SK-N-SH (cell line): ENCODE results near the gene AMT. TPM values are rescaled to one million over a fixed set of nuclear protein-coding genes. Genes with fewer than 3 reads are reported as not detected.
A peak's percentile ranks its signal among the peaks of the same experiment; 100 is the strongest.

ENCODE experiments used
- CTCF ChIA-PET: fragments of 300-600, 350-600 bp; formaldehyde crosslinking; extraction: SDS; loops from one replicate; lab custom pipeline; 2021; lab: Yijun Ruan, JAX
- POLR2A ChIA-PET: fragments of 350-600 bp; sonication (Branson Sonifier 250); formaldehyde crosslinking; extraction: SDS; loops from one replicate; lab custom pipeline; 2020; ENCODE audit warnings: antibody characterized with exemption, inconsistent platforms; lab: Yijun Ruan, JAX
- DNase-seq: peaks from one replicate; pipeline ENCODE4 v3.0.0; 2012
- H2AFZ ChIP-seq: fragments of 200-600 bp; sonication (generic); 2 replicates; pipeline ENCODE4 v1.8.1; 2016; ENCODE audit warnings: antibody characterized with exemption, mild to moderate bottlenecking, low read depth
- H3F3A ChIP-seq: fragments of 200-600 bp; sonication (generic); replicated peaks from 2 replicates; pipeline ENCODE3; 2016; ENCODE audit warnings: antibody characterized with exemption, mild to moderate bottlenecking; ENCODE audit not compliant: insufficient read depth
- H3K27ac ChIP-seq, 2 experiments: fragments of 200-500 bp in 1 of 2; fragments of 200-600 bp in 1 of 2; sonication (Bioruptor generic) in 1 of 2; sonication (generic), shearing (Covaris generic) in 1 of 2; 2 replicates each; pipeline versions ENCODE4 v1.5.1 to v1.6.1; 2014 to 2016; ENCODE audit warnings: low read depth in 2 of 2, inconsistent platforms in 1 of 2, low read length in 1 of 2, mild to moderate bottlenecking in 1 of 2, mixed read lengths in 1 of 2
- H3K27me3 ChIP-seq: fragments of 200-600 bp; sonication (generic), shearing (Covaris generic); 2 replicates; pipeline ENCODE4 v1.6.1; 2016; ENCODE audit warnings: mixed run types; ENCODE audit not compliant: insufficient read depth
- H3K36me3 ChIP-seq, 2 experiments: fragments of 200-500 bp in 1 of 2; fragments of 200-600 bp in 1 of 2; sonication (Bioruptor generic) in 1 of 2; sonication (generic) in 1 of 2; replicated peaks in 1 of 2; 2 replicates each; pipeline versions ENCODE3 to v1.5.1; 2014 to 2016; ENCODE audit warnings: low read length in 1 of 2, mild to moderate bottlenecking in 1 of 2; ENCODE audit not compliant: insufficient read depth in 2 of 2, control insufficient read depth in 1 of 2
- H3K4me1 ChIP-seq, 2 experiments: fragments of 200-500 bp in 1 of 2; fragments of 200-600 bp in 1 of 2; sonication (Bioruptor generic) in 1 of 2; sonication (generic), shearing (Covaris generic) in 1 of 2; 2 replicates each; pipeline versions ENCODE4 v1.5.1 to v1.6.1; 2014 to 2016; ENCODE audit warnings: low read depth in 1 of 2, low read length in 1 of 2, mixed run types in 1 of 2; ENCODE audit not compliant: insufficient read depth in 2 of 2, control insufficient read depth in 1 of 2
- H3K4me2 ChIP-seq: fragments of 200-600 bp; sonication (generic), shearing (Covaris generic); 2 replicates; pipeline ENCODE4 v1.6.1; 2017; ENCODE audit warnings: mixed run types
- H3K4me3 ChIP-seq, 2 experiments: fragments of 200-500 bp in 1 of 2; fragments of 200-600 bp in 1 of 2; sonication (Bioruptor generic) in 1 of 2; sonication (generic), shearing (Covaris generic) in 1 of 2; 2 replicates each; pipeline versions ENCODE4 v1.5.1 to v1.8.1; 2014 to 2016; ENCODE audit warnings: low read depth in 2 of 2, inconsistent platforms in 1 of 2, low read length in 1 of 2, mild to moderate bottlenecking in 1 of 2, mixed read lengths in 1 of 2, moderate library complexity in 1 of 2
- H3K79me2 ChIP-seq: fragments of 200-600 bp; sonication (generic); 2 replicates; pipeline ENCODE4 v1.8.1; 2017; ENCODE audit warnings: mild to moderate bottlenecking; ENCODE audit not compliant: insufficient read depth
- H3K9ac ChIP-seq: fragments of 200-600 bp; sonication (generic); 2 replicates; pipeline ENCODE4 v1.6.1; 2017; ENCODE audit warnings: mixed run types
- H3K9me2 ChIP-seq: fragments of 200-600 bp; sonication (generic); 2 replicates; pipeline ENCODE4 v1.6.1; 2017; ENCODE audit warnings: mixed run types
- H3K9me3 ChIP-seq: fragments of 200-600 bp; sonication (generic); 2 replicates; pipeline ENCODE4 v1.6.1; 2017; ENCODE audit warnings: mixed run types, mild to moderate bottlenecking, moderate library complexity
- H4K20me1 ChIP-seq: fragments of 200-600 bp; sonication (generic); 2 replicates; pipeline ENCODE4 v1.6.1; 2017; ENCODE audit warnings: mild to moderate bottlenecking, mixed run types; ENCODE audit not compliant: insufficient read depth
- EP300 ChIP-seq, 2 experiments: IDR thresholded peaks; 2 replicates each; pipeline versions ENCODE4 v1.4.0 to v1.6.1; 2012; ENCODE audit warnings: borderline replicate concordance in 1 of 2, low read depth in 1 of 2, low read length in 1 of 2
- FOSL2 ChIP-seq: IDR thresholded peaks from 2 replicates; pipeline ENCODE4 v1.4.0; 2012; ENCODE audit warnings: low read depth, mild to moderate bottlenecking, moderate library complexity, borderline replicate concordance
- GABPA ChIP-seq: IDR thresholded peaks from 2 replicates; pipeline ENCODE4 v1.4.0; 2012; ENCODE audit warnings: low read depth, mild to moderate bottlenecking
- GATA2 ChIP-seq: sonication (generic); formaldehyde crosslinking; IDR thresholded peaks from 2 replicates; pipeline ENCODE4 v1.5.0; 2020; ENCODE audit warnings: mild to moderate bottlenecking, missing genetic modification reagents
- MXI1 ChIP-seq: IDR thresholded peaks from 2 replicates; pipeline ENCODE4 v1.6.1; 2012; ENCODE audit warnings: mild to moderate bottlenecking, low read depth, low read length, improper control_type of control experiment
- RAD21 ChIP-seq: IDR thresholded peaks from 2 replicates; pipeline ENCODE4 v1.6.1; 2012; ENCODE audit warnings: mild to moderate bottlenecking, low read length
- RFX5 ChIP-seq: IDR thresholded peaks from 2 replicates; pipeline ENCODE4 v1.6.1; 2012; ENCODE audit warnings: mild to moderate bottlenecking, improper control_type of control experiment, low read length
- SIN3A ChIP-seq: IDR thresholded peaks from 2 replicates; pipeline ENCODE4 v1.6.1; 2012; ENCODE audit warnings: low read depth, mild to moderate bottlenecking, low read length, moderate library complexity, borderline replicate concordance
- SMC3 ChIP-seq: IDR thresholded peaks from 2 replicates; pipeline ENCODE4 v1.6.1; 2012; ENCODE audit warnings: low read depth, low read length, improper control_type of control experiment
- TAF1 ChIP-seq: IDR thresholded peaks from 2 replicates; pipeline ENCODE4 v1.6.1; 2012; ENCODE audit warnings: low read depth, mild to moderate bottlenecking, low read length, moderate library complexity, borderline replicate concordance
- TCF12 ChIP-seq: IDR thresholded peaks from 2 replicates; pipeline ENCODE4 v1.4.0; 2012
- TEAD4 ChIP-seq: IDR thresholded peaks from 2 replicates; pipeline ENCODE4 v1.4.0; 2012; ENCODE audit warnings: mild to moderate bottlenecking, borderline replicate concordance; ENCODE audit not compliant: insufficient read depth
- YY1 ChIP-seq: IDR thresholded peaks from 2 replicates; pipeline ENCODE4 v1.4.0; 2012; ENCODE audit warnings: low read depth, mild to moderate bottlenecking
- WGBS: methylation state at CpG from one replicate; pipeline ENCODE4 v1.1.6; 2017; ENCODE audit warnings: low lambda C conversion rate; 5-methylcytosine and 5-hydroxymethylcytosine counted together
- polyA plus RNA-seq, 3 experiments: library from polyadenylated mRNA; depleted of rRNA; stranded (reverse); fragments of >200 nt; gene quantifications; 2 replicates each; pipeline ENCODE4 v1.2.3, GENCODE V29; 2012
- TF ChIP-seq, protein P1 (sequence below): IDR thresholded peaks from 2 replicates; pipeline ENCODE4 v1.4.0; 2012; ENCODE audit warnings: low read depth, borderline replicate concordance
- TF ChIP-seq, protein P2 (sequence below): IDR thresholded peaks from 2 replicates; pipeline ENCODE4 v1.4.0; 2012; ENCODE audit warnings: low read depth, borderline replicate concordance
- TF ChIP-seq, protein P3 (sequence below): fragments of 150-350 bp; IDR thresholded peaks from 2 replicates; pipeline ENCODE4 v1.6.1; 2017; ENCODE audit warnings: antibody characterized with exemption, low read length, low read depth, borderline replicate concordance
- TF ChIP-seq, protein P4 (sequence below): fragments of 150-350 bp; IDR thresholded peaks from 2 replicates; pipeline ENCODE4 v1.6.1; 2016; ENCODE audit warnings: mild to moderate bottlenecking, low read depth, low read length
- TF ChIP-seq, protein P5 (sequence below): fragments of 200-600 bp; sonication (generic); IDR thresholded peaks from 2 replicates; pipeline ENCODE4 v1.6.1; 2017; ENCODE audit warnings: antibody characterized with exemption, mild to moderate bottlenecking, moderate library complexity
- TF ChIP-seq, protein P6 (sequence below): IDR thresholded peaks from 2 replicates; pipeline ENCODE4; 2012

AMT gene
- polyA plus RNA-seq, 1 of the 3 experiments (the other 2 are of a cell fraction): 17.6 TPM

DNA sequence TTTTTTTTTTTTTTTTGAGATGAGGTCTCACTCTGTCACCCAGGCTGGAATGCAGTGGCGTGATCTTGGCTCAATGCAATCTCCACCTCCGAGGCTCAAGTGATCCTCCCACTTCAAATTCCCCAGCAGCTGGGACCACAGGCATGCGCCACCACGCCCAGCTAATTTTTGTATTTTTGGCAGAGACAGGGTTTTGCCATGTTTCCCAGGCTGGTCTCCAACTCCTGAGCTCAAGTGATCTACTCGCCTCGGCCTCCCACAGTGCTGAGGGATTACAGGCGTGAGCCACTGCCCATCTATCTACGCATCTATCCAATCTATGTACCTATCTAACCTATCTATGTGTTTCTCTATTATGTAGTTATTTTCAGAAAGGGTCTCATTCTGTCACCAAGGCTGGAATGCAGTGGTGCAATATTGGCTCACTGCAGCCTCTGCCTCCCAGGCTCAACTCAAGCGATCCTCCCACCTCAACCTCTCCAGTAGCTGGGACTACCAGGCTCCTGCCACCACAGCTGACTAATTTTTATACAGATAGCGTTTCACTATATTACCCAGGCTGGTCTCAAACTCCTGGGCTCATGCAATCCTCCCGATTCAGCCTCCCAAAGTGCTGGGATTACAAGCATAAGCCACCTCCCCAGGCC, 43.9 kb downstream of the AMT start:
- H2AFZ ChIP-seq: no peak overlapping the region
- DNase-seq: no peak
- H3K4me2 ChIP-seq: no peak overlapping the region
- WGBS: 83% methylated on average over 11 of the region's 11 CpGs
- peaks cover 100% of the 10 kb centered on the region for H4K20me1 ChIP-seq
- H3F3A ChIP-seq: peaks cover 27% of the 10 kb centered on the region
- H3K9me2 ChIP-seq: no peaks in the 10 kb centered on the region
- ChIA-PET POLR2A (no interaction called here), CTCF (interaction anchor here (1.5 kb wide), 1 partner anchor 71 kb away, joined by 4 read pairs; no protein-coding TSS in a partner anchor)
- H3K4me3 ChIP-seq: no peak overlapping the region
- H3K27ac ChIP-seq: peak overlapping the region in 1 of 2 experiments; percentile 31; a peak in 2 of 4 replicates
- no peaks in the 10 kb centered on the region for H3K27me3 ChIP-seq
- H3K9me3 ChIP-seq: no peaks in the 10 kb centered on the region
- TF ChIP-seq, protein P1, sequence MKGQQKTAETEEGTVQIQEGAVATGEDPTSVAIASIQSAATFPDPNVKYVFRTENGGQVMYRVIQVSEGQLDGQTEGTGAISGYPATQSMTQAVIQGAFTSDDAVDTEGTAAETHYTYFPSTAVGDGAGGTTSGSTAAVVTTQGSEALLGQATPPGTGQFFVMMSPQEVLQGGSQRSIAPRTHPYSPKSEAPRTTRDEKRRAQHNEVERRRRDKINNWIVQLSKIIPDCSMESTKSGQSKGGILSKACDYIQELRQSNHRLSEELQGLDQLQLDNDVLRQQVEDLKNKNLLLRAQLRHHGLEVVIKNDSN: no peak
- TF ChIP-seq, protein P2, sequence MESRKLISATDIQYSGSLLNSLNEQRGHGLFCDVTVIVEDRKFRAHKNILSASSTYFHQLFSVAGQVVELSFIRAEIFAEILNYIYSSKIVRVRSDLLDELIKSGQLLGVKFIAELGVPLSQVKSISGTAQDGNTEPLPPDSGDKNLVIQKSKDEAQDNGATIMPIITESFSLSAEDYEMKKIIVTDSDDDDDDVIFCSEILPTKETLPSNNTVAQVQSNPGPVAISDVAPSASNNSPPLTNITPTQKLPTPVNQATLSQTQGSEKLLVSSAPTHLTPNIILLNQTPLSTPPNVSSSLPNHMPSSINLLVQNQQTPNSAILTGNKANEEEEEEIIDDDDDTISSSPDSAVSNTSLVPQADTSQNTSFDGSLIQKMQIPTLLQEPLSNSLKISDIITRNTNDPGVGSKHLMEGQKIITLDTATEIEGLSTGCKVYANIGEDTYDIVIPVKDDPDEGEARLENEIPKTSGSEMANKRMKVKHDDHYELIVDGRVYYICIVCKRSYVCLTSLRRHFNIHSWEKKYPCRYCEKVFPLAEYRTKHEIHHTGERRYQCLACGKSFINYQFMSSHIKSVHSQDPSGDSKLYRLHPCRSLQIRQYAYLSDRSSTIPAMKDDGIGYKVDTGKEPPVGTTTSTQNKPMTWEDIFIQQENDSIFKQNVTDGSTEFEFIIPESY: no peak
- TF ChIP-seq GATA2: no peak
- TF ChIP-seq MXI1: no peak
- TF ChIP-seq FOSL2: no peak
- TF ChIP-seq, protein P3, sequence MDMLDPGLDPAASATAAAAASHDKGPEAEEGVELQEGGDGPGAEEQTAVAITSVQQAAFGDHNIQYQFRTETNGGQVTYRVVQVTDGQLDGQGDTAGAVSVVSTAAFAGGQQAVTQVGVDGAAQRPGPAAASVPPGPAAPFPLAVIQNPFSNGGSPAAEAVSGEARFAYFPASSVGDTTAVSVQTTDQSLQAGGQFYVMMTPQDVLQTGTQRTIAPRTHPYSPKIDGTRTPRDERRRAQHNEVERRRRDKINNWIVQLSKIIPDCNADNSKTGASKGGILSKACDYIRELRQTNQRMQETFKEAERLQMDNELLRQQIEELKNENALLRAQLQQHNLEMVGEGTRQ: no peak
- no peak for TF ChIP-seq TCF12
- TF ChIP-seq SMC3: no peak
- no peak for TF ChIP-seq TEAD4
- no peak for TF ChIP-seq YY1
- no peak for TF ChIP-seq GABPA
- TF ChIP-seq EP300 (IDR thresholded peaks at IDR 0.05; ENCODE audit: borderline replicate concordance in 1 of 2, low read depth in 1 of 2, low read length in 1 of 2): no peak
- H3K79me2 ChIP-seq: peaks cover 100% of the 10 kb centered on the region
- no peaks in the 10 kb centered on the region for H3K4me1 ChIP-seq
- no peak overlapping the region for H3K9ac ChIP-seq
- H3K36me3 ChIP-seq: peaks cover 3 to 26% of the 10 kb centered on the region in 2 experiments

DNA sequence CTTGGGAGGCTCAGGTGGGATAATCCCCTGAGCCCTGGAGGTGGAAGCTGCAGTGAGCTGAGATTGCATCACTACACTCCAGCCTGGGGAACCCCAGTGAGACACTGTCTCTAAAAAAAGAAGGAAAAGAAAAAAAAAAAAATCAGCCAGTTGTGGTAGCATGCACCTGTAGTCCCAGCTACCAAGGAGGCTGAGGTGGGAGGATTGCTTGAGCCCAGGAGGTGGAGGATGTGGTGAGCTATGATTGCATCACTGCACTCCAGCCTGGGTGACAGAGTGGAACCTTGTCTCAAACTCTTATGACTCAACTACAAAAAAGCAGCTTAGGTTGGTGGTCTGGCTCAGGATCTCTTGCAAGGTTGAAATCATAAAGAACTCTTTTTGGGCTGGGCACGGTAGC, 44.8 kb downstream of the AMT start:
- Histone ChIP-seq H3F3A (peaks cover 27% of the 10 kb centered on the region), H2AFZ (no peak overlapping the region), H3K79me2 (peaks cover 100% of the 10 kb centered on the region), H3K27me3 (no peaks in the 10 kb centered on the region), H3K9me2 (no peaks in the 10 kb centered on the region), H3K4me3 (no peak overlapping the region), H3K9ac (no peak overlapping the region), H3K27ac (peak overlapping the region in 1 of 2 experiments; percentile 41; a peak in 1 of 4 replicates), H3K4me1 (no peaks in the 10 kb centered on the region), H3K9me3 (no peaks in the 10 kb centered on the region), H3K4me2 (no peak overlapping the region), H3K36me3 (peaks cover 7 to 33% of the 10 kb centered on the region in 2 experiments), H4K20me1 (peaks cover 99% of the 10 kb centered on the region)
- ChIA-PET POLR2A (no interaction called here), CTCF (interaction anchor here (1.5 kb wide), 1 partner anchor 72 kb away, joined by 4 read pairs; no protein-coding TSS in a partner anchor)
- WGBS: 92% methylated on average over 1 of the region's 1 CpG
- no peak for DNase-seq
- TF ChIP-seq TAF1 (no peak), RAD21 (no peak), SIN3A (no peak), FOSL2 (no peak), RFX5 (no peak), GABPA (no peak), SMC3 (no peak)
- TF ChIP-seq, protein P4, sequence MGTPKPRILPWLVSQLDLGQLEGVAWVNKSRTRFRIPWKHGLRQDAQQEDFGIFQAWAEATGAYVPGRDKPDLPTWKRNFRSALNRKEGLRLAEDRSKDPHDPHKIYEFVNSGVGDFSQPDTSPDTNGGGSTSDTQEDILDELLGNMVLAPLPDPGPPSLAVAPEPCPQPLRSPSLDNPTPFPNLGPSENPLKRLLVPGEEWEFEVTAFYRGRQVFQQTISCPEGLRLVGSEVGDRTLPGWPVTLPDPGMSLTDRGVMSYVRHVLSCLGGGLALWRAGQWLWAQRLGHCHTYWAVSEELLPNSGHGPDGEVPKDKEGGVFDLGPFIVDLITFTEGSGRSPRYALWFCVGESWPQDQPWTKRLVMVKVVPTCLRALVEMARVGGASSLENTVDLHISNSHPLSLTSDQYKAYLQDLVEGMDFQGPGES: no peak
- TF ChIP-seq, protein P5, sequence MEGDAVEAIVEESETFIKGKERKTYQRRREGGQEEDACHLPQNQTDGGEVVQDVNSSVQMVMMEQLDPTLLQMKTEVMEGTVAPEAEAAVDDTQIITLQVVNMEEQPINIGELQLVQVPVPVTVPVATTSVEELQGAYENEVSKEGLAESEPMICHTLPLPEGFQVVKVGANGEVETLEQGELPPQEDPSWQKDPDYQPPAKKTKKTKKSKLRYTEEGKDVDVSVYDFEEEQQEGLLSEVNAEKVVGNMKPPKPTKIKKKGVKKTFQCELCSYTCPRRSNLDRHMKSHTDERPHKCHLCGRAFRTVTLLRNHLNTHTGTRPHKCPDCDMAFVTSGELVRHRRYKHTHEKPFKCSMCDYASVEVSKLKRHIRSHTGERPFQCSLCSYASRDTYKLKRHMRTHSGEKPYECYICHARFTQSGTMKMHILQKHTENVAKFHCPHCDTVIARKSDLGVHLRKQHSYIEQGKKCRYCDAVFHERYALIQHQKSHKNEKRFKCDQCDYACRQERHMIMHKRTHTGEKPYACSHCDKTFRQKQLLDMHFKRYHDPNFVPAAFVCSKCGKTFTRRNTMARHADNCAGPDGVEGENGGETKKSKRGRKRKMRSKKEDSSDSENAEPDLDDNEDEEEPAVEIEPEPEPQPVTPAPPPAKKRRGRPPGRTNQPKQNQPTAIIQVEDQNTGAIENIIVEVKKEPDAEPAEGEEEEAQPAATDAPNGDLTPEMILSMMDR: no peak
- TF ChIP-seq, protein P6, sequence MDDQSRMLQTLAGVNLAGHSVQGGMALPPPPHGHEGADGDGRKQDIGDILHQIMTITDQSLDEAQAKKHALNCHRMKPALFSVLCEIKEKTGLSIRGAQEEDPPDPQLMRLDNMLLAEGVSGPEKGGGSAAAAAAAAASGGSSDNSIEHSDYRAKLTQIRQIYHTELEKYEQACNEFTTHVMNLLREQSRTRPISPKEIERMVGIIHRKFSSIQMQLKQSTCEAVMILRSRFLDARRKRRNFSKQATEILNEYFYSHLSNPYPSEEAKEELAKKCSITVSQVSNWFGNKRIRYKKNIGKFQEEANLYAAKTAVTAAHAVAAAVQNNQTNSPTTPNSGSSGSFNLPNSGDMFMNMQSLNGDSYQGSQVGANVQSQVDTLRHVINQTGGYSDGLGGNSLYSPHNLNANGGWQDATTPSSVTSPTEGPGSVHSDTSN: no peak
